Left ventricle myocardium inferior (tissue), 1 donor: ENCODE data around the gene ANO9. TPM values are rescaled to one million over a fixed set of nuclear protein-coding genes. Genes with fewer than 3 reads are reported as not detected.
"Not testable (repeated sequence)": the region's sequence is repeated elsewhere in the genome, so short reads cannot be mapped to it uniquely, and the experiment has no call there.

Source experiments
- DNase-seq: peaks from one replicate; pipeline ENCODE4 v3.0.0-alpha.2; 2020
- H3K27ac ChIP-seq: fragments of 200-600 bp; replicated peaks from 2 replicates; pipeline ENCODE4 v1.8.0; 2021
- H3K27me3 ChIP-seq: fragments of 200-600 bp; 2 replicates; pipeline ENCODE4 v1.8.0; 2021; ENCODE audit warnings: low read depth
- H3K36me3 ChIP-seq: fragments of 200-600 bp; 2 replicates; pipeline ENCODE4 v1.8.0; 2021
- H3K4me1 ChIP-seq: fragments of 200-600 bp; 2 replicates; pipeline ENCODE4 v1.8.0; 2021
- H3K4me3 ChIP-seq: fragments of 200-600 bp; 2 replicates; pipeline ENCODE4 v1.8.0; 2021; ENCODE audit warnings: mild to moderate bottlenecking, moderate library complexity
- H3K9me3 ChIP-seq: fragments of 200-600 bp; replicated peaks from 2 replicates; pipeline ENCODE4 v1.8.0; 2021
- CTCF ChIP-seq: fragments of 200-600 bp; IDR thresholded peaks from 2 replicates; pipeline ENCODE4 v1.8.0; 2021; ENCODE audit warnings: antibody characterized with exemption, mild to moderate bottlenecking, borderline replicate concordance
- intact Hi-C: fragments of 100-400 bp; cut with micrococcal nuclease; formaldehyde crosslinking; loops from one replicate; pipeline ENCODE4 v1.11.0; 2022
- total RNA-seq: library from RNA; stranded (reverse); fragmentation: NEBNext Ultra II Directional; extraction: Animal tissue kit (Norgen Biotek cat#: 25700); gene quantifications from one replicate; pipeline ENCODE4 v1.2.1, GENCODE V29; 2021
- donor health status: DM: no; HTN: yes; CAD: no; lungs with severe emphysema.

Gene ANO9
- total RNA-seq, 1 donor from 2014 or later, result 0.11 TPM

GRCh38 chr11:413120-414081, 28.4 kb downstream of the ANO9 start:
- no peak for DNase-seq
- intact Hi-C loops, result no loop called here
- Histone ChIP-seq H3K4me3 (peak overlapping the region; percentile 46), H3K4me1 (peaks cover 35% of the 10 kb centered on the region), H3K27me3 (peaks cover 41% of the 10 kb centered on the region), H3K9me3 (no peaks in the 10 kb centered on the region), H3K36me3 (no peaks in the 10 kb centered on the region), H3K27ac (no peak overlapping the region)
- no peak for TF ChIP-seq CTCF

- TF ChIP-seq CTCF, result no peak
- Histone ChIP-seq H3K4me3 (peak overlapping the region; percentile 46), H3K27ac (no peak overlapping the region), H3K9me3 (no peaks in the 10 kb centered on the region), H3K36me3 (no peaks in the 10 kb centered on the region), H3K4me1 (peaks cover 33% of the 10 kb centered on the region), H3K27me3 (peaks cover 34% of the 10 kb centered on the region)
- intact Hi-C loops, result no loop called here
- no peak for DNase-seq
Observed at GRCh38 chr11:412641-413119, 29.1 kb downstream of the ANO9 start.

- H3K4me3 ChIP-seq, intact Hi-C loops, H3K9me3 ChIP-seq, H3K36me3 ChIP-seq, H3K27ac ChIP-seq, DNase-seq: not testable (repeated sequence)
- Histone ChIP-seq H3K4me1 (peaks cover 29% of the 10 kb centered on the region), H3K27me3 (peaks cover 22% of the 10 kb centered on the region)
Observed at GRCh38 chr11:411520-411919, 30.3 kb downstream of the ANO9 start.

- H3K9me3 ChIP-seq, H3K27ac ChIP-seq, H3K36me3 ChIP-seq, DNase-seq, intact Hi-C loops, H3K4me3 ChIP-seq: not testable (repeated sequence)
- Histone ChIP-seq H3K4me1 (peaks cover 29% of the 10 kb centered on the region), H3K27me3 (peaks cover 14% of the 10 kb centered on the region)
Observed at GRCh38 chr11:410711-411110, 31.1 kb downstream of the ANO9 start.

GRCh38 chr11:409600-410483, 32.0 kb downstream of the ANO9 start:
- DNase-seq, result no peak
- H3K36me3 ChIP-seq, result no peaks in the 10 kb centered on the region
- TF ChIP-seq CTCF, result no peak
- peaks cover 7% of the 10 kb centered on the region for H3K27me3 ChIP-seq
- no peak overlapping the region for H3K4me3 ChIP-seq
- no peaks in the 10 kb centered on the region for H3K9me3 ChIP-seq
- no peak overlapping the region for H3K27ac ChIP-seq
- peaks cover 32% of the 10 kb centered on the region for H3K4me1 ChIP-seq
- intact Hi-C loops, result no loop called here

- Histone ChIP-seq H3K27ac (no peak overlapping the region), H3K9me3 (no peaks in the 10 kb centered on the region), H3K4me3 (no peak overlapping the region), H3K36me3 (no peaks in the 10 kb centered on the region), H3K27me3 (no peaks in the 10 kb centered on the region), H3K4me1 (peaks cover 32% of the 10 kb centered on the region)
- DNase-seq, result no peak
- intact Hi-C loops, result no loop called here
- no peak for TF ChIP-seq CTCF
Observed at GRCh38 chr11:409008-409599, 32.7 kb downstream of the ANO9 start.
